ENCODE results near the gene SULT1E1. TPM values are rescaled to one million over a fixed set of nuclear protein-coding genes. Genes with fewer than 3 reads are reported as not detected.

Gene SULT1E1
- total and polyA plus RNA-seq, 12 donors = 8.0 to 52.9 (median 16.7) TPM

- Histone ChIP-seq H3K4me1 (replicated peaks in 1 of 2) (no peaks in the 10 kb centered on the region), H3K27me3 (no peaks in the 10 kb centered on the region), H3K9me3 (replicated peaks in 1 of 3) (no peaks in the 10 kb centered on the region), H3K27ac (no peak overlapping the region), H3K36me3 (replicated peaks in 1 of 2) (no peaks in the 10 kb centered on the region), H3K4me3 (no peak overlapping the region)
- intact Hi-C loops (cut with DNase I) = no loop called here
- WGBS, 4 donors = 0 to 4% (median 1%) methylated on average over 1 of the region's 1 CpG
- no peak for DNase-seq
- no peak for TF ChIP-seq CTCF (IDR thresholded peaks at IDR 0.05)
Measured at GRCh38 chr4:69843301-69843700, 16.6 kb downstream of the SULT1E1 start.

GRCh38 chr4:69838977-69839376, 21.0 kb downstream of the SULT1E1 start:
- 76 to 83% (median 80%) methylated on average over 2 of the region's 2 CpGs for WGBS, 4 donors
- no peak overlapping the region for H3K4me3 ChIP-seq
- intact Hi-C loops (cut with DNase I) = no loop called here
- H3K9me3 ChIP-seq (replicated peaks in 1 of 3) = no peaks in the 10 kb centered on the region
- no peak for DNase-seq
- no peaks in the 10 kb centered on the region for H3K4me1 ChIP-seq (replicated peaks in 1 of 2)
- no peak overlapping the region for H3K27ac ChIP-seq
- TF ChIP-seq CTCF (IDR thresholded peaks at IDR 0.05) (no peak), POLR2A (IDR thresholded peaks at IDR 0.05) (no peak)
- no peaks in the 10 kb centered on the region for H3K27me3 ChIP-seq
- no peaks in the 10 kb centered on the region for H3K36me3 ChIP-seq (replicated peaks in 1 of 2)

GRCh38 chr4:69836287-69836686, 23.7 kb downstream of the SULT1E1 start:
- no peaks in the 10 kb centered on the region for H3K9me3 ChIP-seq (replicated peaks in 1 of 3)
- no peaks in the 10 kb centered on the region for H3K36me3 ChIP-seq (replicated peaks in 1 of 2)

GRCh38 chr4:69835766-69836165, 24.2 kb downstream of the SULT1E1 start:
- no peak overlapping the region for H3K27ac ChIP-seq
- no peaks in the 10 kb centered on the region for H3K4me1 ChIP-seq (replicated peaks in 1 of 2)
- intact Hi-C loops (cut with DNase I) = no loop called here
- no peaks in the 10 kb centered on the region for H3K27me3 ChIP-seq
- TF ChIP-seq CTCF (IDR thresholded peaks at IDR 0.05) (no peak), POLR2A (IDR thresholded peaks at IDR 0.05) (no peak)
- H3K9me3 ChIP-seq (replicated peaks in 1 of 3) = no peaks in the 10 kb centered on the region
- DNase-seq = no peak
- no peaks in the 10 kb centered on the region for H3K36me3 ChIP-seq (replicated peaks in 1 of 2)
- WGBS, 4 donors = 74 to 92% (median 87%) methylated on average over 1 of the region's 1 CpG
- H3K4me3 ChIP-seq = no peak overlapping the region

More at GRCh38 chr4:69836287-69836686, 23.7 kb downstream of the SULT1E1 start:
- Histone ChIP-seq H3K27me3 (no peaks in the 10 kb centered on the region), H3K4me1 (replicated peaks in 1 of 2) (no peaks in the 10 kb centered on the region), H3K27ac (no peak overlapping the region), H3K4me3 (no peak overlapping the region)
- intact Hi-C loops (cut with DNase I) = no loop called here
- TF ChIP-seq CTCF (IDR thresholded peaks at IDR 0.05) (no peak), POLR2A (IDR thresholded peaks at IDR 0.05) (no peak)
- DNase-seq = no peak

Data from adrenal gland (tissue), 12 donors.